Epithelial cell of esophagus (primary cell): ENCODE results near the gene GLB1L3.
"Not testable (repeated sequence)": the region's sequence is repeated elsewhere in the genome, so short reads cannot be mapped to it uniquely, and the experiment has no call there.

ENCODE experiments used
- DNase-seq: peaks from one replicate; pipeline ENCODE4 v3.0.0; 2010; ENCODE audit warnings: low read depth
- H3K4me3 ChIP-seq: 2 replicates; pipeline ENCODE4 v1.5.1; 2011; ENCODE audit warnings: mild to moderate bottlenecking, low read length, control low read depth
- TF ChIP-seq, protein P1 (sequence below): IDR thresholded peaks from 2 replicates; pipeline ENCODE4 v1.5.1; 2011; ENCODE audit warnings: low read depth, mild to moderate bottlenecking, low read length, control low read depth, inconsistent platforms; ENCODE audit not compliant: insufficient read depth; ENCODE audit errors: missing control alignments

GLB1L3 gene

GRCh38 chr11:134341805-134342571 lies 65.8 kb downstream of the GLB1L3 start:
- TF ChIP-seq, protein P1, sequence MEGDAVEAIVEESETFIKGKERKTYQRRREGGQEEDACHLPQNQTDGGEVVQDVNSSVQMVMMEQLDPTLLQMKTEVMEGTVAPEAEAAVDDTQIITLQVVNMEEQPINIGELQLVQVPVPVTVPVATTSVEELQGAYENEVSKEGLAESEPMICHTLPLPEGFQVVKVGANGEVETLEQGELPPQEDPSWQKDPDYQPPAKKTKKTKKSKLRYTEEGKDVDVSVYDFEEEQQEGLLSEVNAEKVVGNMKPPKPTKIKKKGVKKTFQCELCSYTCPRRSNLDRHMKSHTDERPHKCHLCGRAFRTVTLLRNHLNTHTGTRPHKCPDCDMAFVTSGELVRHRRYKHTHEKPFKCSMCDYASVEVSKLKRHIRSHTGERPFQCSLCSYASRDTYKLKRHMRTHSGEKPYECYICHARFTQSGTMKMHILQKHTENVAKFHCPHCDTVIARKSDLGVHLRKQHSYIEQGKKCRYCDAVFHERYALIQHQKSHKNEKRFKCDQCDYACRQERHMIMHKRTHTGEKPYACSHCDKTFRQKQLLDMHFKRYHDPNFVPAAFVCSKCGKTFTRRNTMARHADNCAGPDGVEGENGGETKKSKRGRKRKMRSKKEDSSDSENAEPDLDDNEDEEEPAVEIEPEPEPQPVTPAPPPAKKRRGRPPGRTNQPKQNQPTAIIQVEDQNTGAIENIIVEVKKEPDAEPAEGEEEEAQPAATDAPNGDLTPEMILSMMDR: no peak
- no peak for DNase-seq
- no peak overlapping the region for H3K4me3 ChIP-seq

GRCh38 chr11:134342572-134343340 lies 66.6 kb downstream of the GLB1L3 start:
- TF ChIP-seq, protein P1: no peak
- no peak for DNase-seq
- H3K4me3 ChIP-seq: no peak overlapping the region

- DNase-seq: no peak
- TF ChIP-seq, protein P1: no peak
These were observed 67.5 kb downstream of the GLB1L3 start for GRCh38 chr11:134343646-134344045.

DNA sequence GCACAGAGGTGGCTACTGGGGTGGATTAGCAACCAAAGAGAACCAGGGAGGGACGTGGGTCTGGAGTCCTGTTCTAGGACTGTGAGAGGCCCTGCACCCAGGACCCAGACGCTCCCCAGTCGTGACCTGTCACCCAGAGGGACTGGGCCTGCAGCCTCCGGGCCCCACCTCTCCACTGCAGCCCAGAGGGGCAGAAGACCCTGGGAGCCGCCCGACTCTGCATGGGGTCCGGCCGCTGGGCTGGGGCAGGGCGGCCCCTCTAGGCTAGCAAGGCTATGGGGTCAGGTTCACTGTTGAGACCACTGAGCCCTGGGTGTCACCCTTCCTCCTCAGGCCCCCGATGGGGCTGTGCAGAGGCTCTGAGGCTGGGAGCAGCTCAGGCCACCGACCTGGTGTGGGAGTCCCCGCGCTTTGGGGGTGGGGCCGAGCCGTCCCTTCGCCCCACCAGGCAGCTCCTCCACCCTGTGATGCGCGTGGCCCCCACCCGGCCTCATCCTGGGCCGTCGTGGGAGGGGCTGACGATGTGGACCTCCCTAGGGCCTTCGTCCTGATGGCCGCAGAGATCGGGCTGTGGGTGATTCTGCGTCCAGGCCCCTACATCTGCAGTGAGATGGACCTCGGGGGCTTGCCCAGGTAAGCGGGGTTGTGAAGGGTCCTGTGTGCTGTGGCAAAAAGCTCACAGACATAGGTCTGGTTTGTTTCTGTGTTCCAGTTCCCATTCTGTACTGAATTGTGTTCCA lies 68.5 kb downstream of the GLB1L3 start:
- not testable (repeated sequence) for H3K4me3 ChIP-seq, DNase-seq

More at GRCh38 chr11:134343646-134344045, 67.5 kb downstream of the GLB1L3 start:
- no peak overlapping the region for H3K4me3 ChIP-seq

- H3K4me3 ChIP-seq: no peak overlapping the region
- TF ChIP-seq, protein P1: no peak
- no peak for DNase-seq
These were observed 69.0 kb downstream of the GLB1L3 start for GRCh38 chr11:134345237-134345550.

DNA sequence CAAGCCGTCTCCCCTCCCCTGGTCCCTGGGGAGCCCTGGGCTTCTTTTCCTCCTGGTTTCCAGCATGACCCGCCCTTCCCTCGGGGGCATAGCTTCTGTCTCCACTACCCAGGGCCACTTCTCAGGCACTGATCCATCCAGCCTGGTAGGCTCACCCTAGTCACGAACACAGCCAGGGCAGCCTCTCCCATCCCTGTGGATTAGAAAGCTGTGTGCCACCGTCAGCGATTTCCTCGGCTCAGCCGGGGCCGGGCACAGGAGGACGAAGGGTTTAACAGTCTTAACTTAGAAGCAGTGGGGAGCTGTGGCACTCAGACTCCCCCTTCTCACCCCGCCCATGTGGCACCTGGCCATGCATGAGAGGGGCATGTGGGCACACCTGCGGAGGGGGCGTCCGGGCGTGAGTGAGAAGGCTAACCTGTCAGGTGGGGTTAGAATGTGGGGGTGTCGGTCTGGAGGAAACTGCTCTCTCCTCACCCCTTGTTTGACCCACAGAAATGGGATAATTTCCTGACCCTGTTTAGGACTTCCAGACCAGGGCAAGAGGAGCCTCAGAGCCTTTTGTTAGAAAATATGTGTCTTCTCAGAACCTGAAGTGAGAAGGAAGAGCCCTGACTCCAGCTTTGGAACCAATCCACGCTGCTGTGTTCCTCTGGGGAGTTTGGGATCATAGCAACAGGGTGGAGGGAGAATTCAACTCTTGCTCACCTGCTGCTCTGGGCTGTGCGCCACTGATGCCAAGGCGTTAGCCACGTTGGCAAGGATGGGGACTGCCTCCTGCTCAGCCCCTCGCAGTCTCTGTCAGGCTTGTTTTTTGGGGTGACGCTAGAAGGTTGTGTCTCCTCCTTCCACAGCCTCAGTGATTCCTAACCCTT lies 70.2 kb downstream of the GLB1L3 start:
- TF ChIP-seq, protein P1: no peak

More for the DNA sequence above, 70.2 kb downstream of the GLB1L3 start:
- no peak overlapping the region for H3K4me3 ChIP-seq
- DNase-seq: no peak
